Measurements from ENCODE around the gene CSRNP2.

GRCh38 chr12:51017452-51017851 lies 65.9 kb downstream of the CSRNP2 start:
- TF ChIP-seq CTCF (IDR thresholded peaks at IDR 0.05) = no peak
- TF ChIP-seq POLR2A (IDR thresholded peaks at IDR 0.05) = no peak
- no peak for TF ChIP-seq EP300 (IDR thresholded peaks at IDR 0.05)
